GM23338 (cell line): ENCODE results near the gene VLDLR. TPM values are rescaled to one million over a fixed set of nuclear protein-coding genes. Genes with fewer than 3 reads are reported as not detected.

Source experiments
- ATAC-seq: fragments of 200-7000 bp; cut with Tn5 transposase; 3 replicates; pipeline ENCODE4 v1.9.1; 2020
- DNase-seq: peaks from one replicate; pipeline ENCODE4 v3.0.0-alpha.2; 2015; ENCODE audit warnings: low spot score
- H2AFZ ChIP-seq: fragments of 200-600 bp; sonication (generic); 2 replicates; pipeline ENCODE4 v1.8.0; 2016; ENCODE audit warnings: antibody characterized with exemption, mild to moderate bottlenecking, moderate library complexity
- H3F3A ChIP-seq: fragments of 200-600 bp; sonication (generic); replicated peaks from 2 replicates; pipeline ENCODE4 v1.8.0; 2017; ENCODE audit warnings: antibody characterized with exemption, mixed run types, low read depth
- H3K27ac ChIP-seq: fragments of 200-600 bp; sonication (generic); 2 replicates; pipeline ENCODE4 v1.6.1; 2016; ENCODE audit warnings: low read depth
- H3K27me3 ChIP-seq: fragments of 200-600 bp; sonication (generic); 2 replicates; pipeline ENCODE4 v1.8.0; 2016; ENCODE audit warnings: mild to moderate bottlenecking, mixed run types, moderate library complexity; ENCODE audit not compliant: insufficient read depth
- H3K36me3 ChIP-seq: fragments of 200-600 bp; sonication (generic); 2 replicates; pipeline ENCODE4 v1.8.0; 2016; ENCODE audit warnings: mild to moderate bottlenecking; ENCODE audit not compliant: insufficient read depth
- H3K4me1 ChIP-seq: fragments of 200-600 bp; sonication (generic); 2 replicates; pipeline ENCODE4 v1.8.0; 2016; ENCODE audit warnings: mild to moderate bottlenecking, moderate library complexity; ENCODE audit not compliant: insufficient read depth
- H3K4me2 ChIP-seq: fragments of 200-600 bp; sonication (generic); 2 replicates; pipeline ENCODE4 v1.7.1; 2017; ENCODE audit warnings: mixed run types
- H3K4me3 ChIP-seq: fragments of 200-600 bp; sonication (generic); 2 replicates; pipeline ENCODE4 v1.6.1; 2016; ENCODE audit warnings: mixed run types
- H3K79me2 ChIP-seq: fragments of 200-600 bp; sonication (generic); replicated peaks from 2 replicates; pipeline ENCODE4 v1.8.0; 2017; ENCODE audit warnings: mild to moderate bottlenecking; ENCODE audit not compliant: insufficient read depth
- H3K9me2 ChIP-seq: fragments of 200-600 bp; sonication (generic); 2 replicates; pipeline ENCODE4 v1.8.0; 2017; ENCODE audit not compliant: insufficient read depth
- H4K20me1 ChIP-seq: fragments of 200-600 bp; sonication (generic); replicated peaks from 2 replicates; pipeline ENCODE4 v1.8.0; 2017; ENCODE audit warnings: mild to moderate bottlenecking; ENCODE audit not compliant: insufficient read depth
- H3K27ac Mint-ChIP-seq: 2 replicates; pipeline ENCODE4 v1.8.0; 2020; ENCODE audit warnings: inconsistent platforms, mild to moderate bottlenecking, moderate library complexity, mixed read lengths
- H3K27me3 Mint-ChIP-seq: 3 replicates; pipeline ENCODE4 v1.8.0; 2022; ENCODE audit warnings: low read depth, mild to moderate bottlenecking, moderate library complexity, mixed read lengths, inconsistent platforms; ENCODE audit not compliant: insufficient read depth, poor library complexity
- H3K36me3 Mint-ChIP-seq: 3 replicates; pipeline ENCODE4 v1.8.0; 2021; ENCODE audit warnings: low read depth, mild to moderate bottlenecking, inconsistent platforms, moderate library complexity, mixed read lengths
- H3K4me1 Mint-ChIP-seq: 3 replicates; pipeline ENCODE4 v1.8.0; 2020; ENCODE audit warnings: mild to moderate bottlenecking, inconsistent platforms, mixed read lengths
- H3K4me3 Mint-ChIP-seq: 3 replicates; pipeline ENCODE4 v1.8.0; 2021; ENCODE audit warnings: moderate library complexity, mild to moderate bottlenecking, inconsistent platforms, mixed read lengths
- H3K9me3 Mint-ChIP-seq: 3 replicates; pipeline ENCODE4 v1.8.0; 2020; ENCODE audit warnings: moderate library complexity, mild to moderate bottlenecking, inconsistent platforms, mixed read lengths
- CREB1 ChIP-seq: fragments of 250-450 bp; sonication (Bioruptor Pico); IDR thresholded peaks from 2 replicates; pipeline ENCODE4 v1.5.0; 2020; ENCODE audit warnings: low read depth, mild to moderate bottlenecking, moderate library complexity
- CTCF ChIP-seq, 2 experiments: fragments of 200-600 bp in 1 of 2; sonication (generic) in 1 of 2; conservative IDR thresholded peaks; 2 replicates each; pipeline versions ENCODE4 v1.5.1 to v1.6.1; 2016 to 2017; ENCODE audit warnings: antibody characterized with exemption in 2 of 2, low read depth in 2 of 2, mild to moderate bottlenecking in 2 of 2, moderate library complexity in 1 of 2
- ETS1 ChIP-seq: IDR thresholded peaks from 2 replicates; pipeline ENCODE4 v1.6.1; 2016; ENCODE audit warnings: antibody characterized with exemption
- EZH2 ChIP-seq: fragments of 200-600 bp; sonication (generic); IDR thresholded peaks from one replicate; pipeline ENCODE4 v1.8.0; 2017; ENCODE audit warnings: antibody characterized with exemption, mild to moderate bottlenecking, low read depth; ENCODE audit not compliant: unreplicated experiment
- EZH2phosphoT487 ChIP-seq: fragments of 200-600 bp; sonication (generic); IDR thresholded peaks from one replicate; pipeline ENCODE4 v1.8.1; 2018; ENCODE audit warnings: antibody characterized with exemption; ENCODE audit not compliant: unreplicated experiment
- JUNB ChIP-seq: IDR thresholded peaks from one replicate; pipeline ENCODE4 v1.6.1; 2016; ENCODE audit warnings: antibody characterized with exemption; ENCODE audit not compliant: unreplicated experiment
- NANOG ChIP-seq: IDR thresholded peaks from 2 replicates; pipeline ENCODE4 v1.6.1; 2016; ENCODE audit warnings: antibody characterized with exemption, borderline replicate concordance
- POLR2AphosphoS5 ChIP-seq: IDR thresholded peaks from 2 replicates; pipeline ENCODE4 v1.6.1; 2016; ENCODE audit warnings: antibody characterized with exemption, low read depth
- STAT1 ChIP-seq: IDR thresholded peaks from one replicate; pipeline ENCODE4 v1.6.1; 2016; ENCODE audit warnings: antibody characterized with exemption; ENCODE audit not compliant: unreplicated experiment
- ZNF114 ChIP-seq: fragments of 250-450 bp; sonication (Bioruptor Pico); IDR thresholded peaks from 2 replicates; pipeline ENCODE4 v1.5.0; 2020; ENCODE audit warnings: mild to moderate bottlenecking, moderate library complexity
- ZNF331 ChIP-seq: fragments of 250-450 bp; sonication (Bioruptor Pico); IDR thresholded peaks from 2 replicates; pipeline ENCODE4 v1.5.0; 2020; ENCODE audit warnings: low read depth, mild to moderate bottlenecking, moderate library complexity
- ZNF462 ChIP-seq: fragments of 250-450 bp; sonication (Bioruptor Pico); IDR thresholded peaks from 2 replicates; pipeline ENCODE4 v1.5.0; 2020; ENCODE audit warnings: mild to moderate bottlenecking, moderate library complexity
- polyA plus RNA-seq: library from polyadenylated mRNA; unstranded; fragments of >200 nt; fragmentation: Nextera tagmentation; extraction: Ambion mirVana; gene quantifications from 2 replicates; pipeline ENCODE4 v1.2.1, GENCODE V29; 2016
- total RNA-seq: library from RNA; depleted of rRNA; stranded (reverse); fragments of >200 nt; shearing (Covaris generic); gene quantifications from 2 replicates; pipeline ENCODE4 v1.2.3, GENCODE V29; 2014

Gene VLDLR
- total and polyA plus RNA-seq, 2 experiments from 2014 or later: 14.9 to 49.8 TPM

GRCh38 chr9:2691626-2692025, 70.0 kb downstream of the VLDLR start:
- no peak overlapping the region for H3K27ac ChIP-seq
- no peaks in the 10 kb centered on the region for H3K9me2 ChIP-seq
- H3K4me2 ChIP-seq: no peak overlapping the region
- no peak for DNase-seq
- ATAC-seq: no peak
- no peak overlapping the region for H3K4me3 Mint-ChIP-seq
- H3K4me3 ChIP-seq: no peak overlapping the region
- H3K27ac Mint-ChIP-seq: no peak overlapping the region
- no peaks in the 10 kb centered on the region for H3K9me3 Mint-ChIP-seq
- H3K36me3 ChIP-seq: no peaks in the 10 kb centered on the region
- TF ChIP-seq STAT1: no peak
- TF ChIP-seq EZH2: no peak
- TF ChIP-seq ZNF331 (CRISPR knock-in tag): no peak
- TF ChIP-seq ZNF114 (CRISPR knock-in tag): no peak
- no peak for TF ChIP-seq ETS1
- no peak for TF ChIP-seq POLR2AphosphoS5
- no peak for TF ChIP-seq CTCF (conservative IDR thresholded peaks at IDR 0.05; ENCODE audit: low read depth in 2 of 2)
- TF ChIP-seq EZH2phosphoT487: no peak
- TF ChIP-seq NANOG: no peak
- no peak for TF ChIP-seq ZNF462
- TF ChIP-seq CREB1 (CRISPR knock-in tag): no peak
- no peak for TF ChIP-seq JUNB
- no peaks in the 10 kb centered on the region for H3K79me2 ChIP-seq
- no peak overlapping the region for H2AFZ ChIP-seq
- H4K20me1 ChIP-seq: no peaks in the 10 kb centered on the region; the same call in 1 of the 2 replicates
- peaks cover 2% of the 10 kb centered on the region; the same call in 1 of the 3 replicates for H3K4me1 Mint-ChIP-seq
- peaks cover 3% of the 10 kb centered on the region; the same call in 1 of the 2 replicates for H3K4me1 ChIP-seq
- H3F3A ChIP-seq: no peaks in the 10 kb centered on the region
- peaks cover 4% of the 10 kb centered on the region for H3K27me3 Mint-ChIP-seq
- H3K27me3 ChIP-seq: no peaks in the 10 kb centered on the region
- H3K36me3 Mint-ChIP-seq: no peaks in the 10 kb centered on the region
